Measurements from ENCODE around the gene ALG8.

DNA sequence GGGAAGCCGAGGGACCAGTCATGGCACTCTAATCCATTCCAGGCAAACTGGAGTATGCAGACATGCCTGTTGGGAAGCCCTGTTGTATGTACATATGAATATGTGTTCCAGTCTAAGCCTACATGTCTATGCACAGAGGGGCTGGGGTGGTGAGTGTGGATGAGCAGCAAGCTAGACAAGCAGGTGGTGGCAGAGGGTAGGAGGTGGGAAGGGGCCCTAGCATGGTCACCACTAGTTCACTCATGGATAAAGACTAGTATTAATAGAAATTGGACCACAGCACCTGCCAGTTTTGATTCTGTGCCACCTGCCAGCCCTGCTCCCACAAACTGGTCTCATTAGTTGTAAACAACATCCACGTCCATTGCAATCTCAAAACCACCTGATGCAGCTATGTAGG is 74.2 kb downstream of the ALG8 start:
- TF ChIP-seq, protein P1, sequence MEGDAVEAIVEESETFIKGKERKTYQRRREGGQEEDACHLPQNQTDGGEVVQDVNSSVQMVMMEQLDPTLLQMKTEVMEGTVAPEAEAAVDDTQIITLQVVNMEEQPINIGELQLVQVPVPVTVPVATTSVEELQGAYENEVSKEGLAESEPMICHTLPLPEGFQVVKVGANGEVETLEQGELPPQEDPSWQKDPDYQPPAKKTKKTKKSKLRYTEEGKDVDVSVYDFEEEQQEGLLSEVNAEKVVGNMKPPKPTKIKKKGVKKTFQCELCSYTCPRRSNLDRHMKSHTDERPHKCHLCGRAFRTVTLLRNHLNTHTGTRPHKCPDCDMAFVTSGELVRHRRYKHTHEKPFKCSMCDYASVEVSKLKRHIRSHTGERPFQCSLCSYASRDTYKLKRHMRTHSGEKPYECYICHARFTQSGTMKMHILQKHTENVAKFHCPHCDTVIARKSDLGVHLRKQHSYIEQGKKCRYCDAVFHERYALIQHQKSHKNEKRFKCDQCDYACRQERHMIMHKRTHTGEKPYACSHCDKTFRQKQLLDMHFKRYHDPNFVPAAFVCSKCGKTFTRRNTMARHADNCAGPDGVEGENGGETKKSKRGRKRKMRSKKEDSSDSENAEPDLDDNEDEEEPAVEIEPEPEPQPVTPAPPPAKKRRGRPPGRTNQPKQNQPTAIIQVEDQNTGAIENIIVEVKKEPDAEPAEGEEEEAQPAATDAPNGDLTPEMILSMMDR (IDR thresholded peaks at IDR 0.05): no peak
- TF ChIP-seq POLR2A (IDR thresholded peaks at IDR 0.05): no peak

Measured in right lobe of liver (tissue), 4 donors.